Measurements from ENCODE around the gene NUDT10. TPM values are rescaled to one million over a fixed set of nuclear protein-coding genes. Genes with fewer than 3 reads are reported as not detected.

Gene NUDT10
- total RNA-seq (2022; extraction: Qiagen RNA extraction; ENCODE audit: low read depth): 0.31 to 0.62 TPM (median 0.40 TPM) in 5 replicates

GRCh38 chrX:51332188-51332942 is at the start of gene NUDT10:
Gene NUDT10 (plus strand): TSS chrX:51332822. CDS start chrX:51332966, 144 bp downstream.

Other genes starting within 250 kb of the NUDT10 start
- 1.8 to 3.3 TPM (median 3.2 TPM) in 5 replicates for gene NUDT11, start 163.8 kb downstream of the NUDT10 start, total RNA-seq (2022; extraction: Qiagen RNA extraction; ENCODE audit: low read depth)

Data from A549 treated with RU486 at 1 μM for 4 hours (cell line).